ENCODE data around the gene RAB7A.

RAB7A gene

GRCh38 chr3:128794770-128795649 is 69.0 kb downstream of the RAB7A start:
- Histone ChIP-seq H3K36me3 (ENCODE audit: control insufficient read depth, insufficient read depth, low read length) (no peaks in the 10 kb centered on the region), H3K4me3 (ENCODE audit: low read depth, low read length) (no peak overlapping the region), H3K9ac (no peak overlapping the region), H3K79me2 (peaks cover 56% of the 10 kb centered on the region), H3K4me1 (peaks cover 19% of the 10 kb centered on the region), H3K9me3 (ENCODE audit: control insufficient read depth, low read length) (no peaks in the 10 kb centered on the region), H2AFZ (no peak overlapping the region), H3K4me2 (ENCODE audit: low read length) (no peak overlapping the region), H3K27me3 (ENCODE audit: control insufficient read depth, insufficient read depth, low read length) (no peaks in the 10 kb centered on the region), H3K27ac (peak overlapping the region; percentile 16)
- peak; percentile 83 for TF ChIP-seq CTCF (IDR thresholded peaks at IDR 0.05)

- H2AFZ ChIP-seq = no peak overlapping the region
- no peaks in the 10 kb centered on the region for H3K27me3 ChIP-seq (ENCODE audit: control insufficient read depth, insufficient read depth, low read length)
- TF ChIP-seq CTCF (IDR thresholded peaks at IDR 0.05) = no peak
- no peaks in the 10 kb centered on the region for H3K9me3 ChIP-seq (ENCODE audit: control insufficient read depth, low read length)
- H3K4me2 ChIP-seq (ENCODE audit: low read length) = no peak overlapping the region
- no peak overlapping the region for H3K4me3 ChIP-seq (ENCODE audit: low read depth, low read length)
- peaks cover 13% of the 10 kb centered on the region for H3K4me1 ChIP-seq
- H3K79me2 ChIP-seq = peaks cover 38% of the 10 kb centered on the region
- no peak overlapping the region for H3K9ac ChIP-seq
- no peak overlapping the region for H3K27ac ChIP-seq
- H3K36me3 ChIP-seq (ENCODE audit: control insufficient read depth, insufficient read depth, low read length) = no peaks in the 10 kb centered on the region
Observed at GRCh38 chr3:128799653-128800052, 73.7 kb downstream of the RAB7A start.

- H3K9ac ChIP-seq = no peak overlapping the region
- H3K79me2 ChIP-seq = peaks cover 41% of the 10 kb centered on the region
- no peak overlapping the region for H3K27ac ChIP-seq
- H3K4me3 ChIP-seq (ENCODE audit: low read depth, low read length) = no peak overlapping the region
- no peak for TF ChIP-seq CTCF (IDR thresholded peaks at IDR 0.05)
- H2AFZ ChIP-seq = no peak overlapping the region
- peaks cover 14% of the 10 kb centered on the region for H3K4me1 ChIP-seq
- H3K4me2 ChIP-seq (ENCODE audit: low read length) = no peak overlapping the region
- no peaks in the 10 kb centered on the region for H3K9me3 ChIP-seq (ENCODE audit: control insufficient read depth, low read length)
- no peaks in the 10 kb centered on the region for H3K27me3 ChIP-seq (ENCODE audit: control insufficient read depth, insufficient read depth, low read length)
- H3K36me3 ChIP-seq (ENCODE audit: control insufficient read depth, insufficient read depth, low read length) = no peaks in the 10 kb centered on the region
Observed at GRCh38 chr3:128800241-128801187, 74.5 kb downstream of the RAB7A start.

DNA sequence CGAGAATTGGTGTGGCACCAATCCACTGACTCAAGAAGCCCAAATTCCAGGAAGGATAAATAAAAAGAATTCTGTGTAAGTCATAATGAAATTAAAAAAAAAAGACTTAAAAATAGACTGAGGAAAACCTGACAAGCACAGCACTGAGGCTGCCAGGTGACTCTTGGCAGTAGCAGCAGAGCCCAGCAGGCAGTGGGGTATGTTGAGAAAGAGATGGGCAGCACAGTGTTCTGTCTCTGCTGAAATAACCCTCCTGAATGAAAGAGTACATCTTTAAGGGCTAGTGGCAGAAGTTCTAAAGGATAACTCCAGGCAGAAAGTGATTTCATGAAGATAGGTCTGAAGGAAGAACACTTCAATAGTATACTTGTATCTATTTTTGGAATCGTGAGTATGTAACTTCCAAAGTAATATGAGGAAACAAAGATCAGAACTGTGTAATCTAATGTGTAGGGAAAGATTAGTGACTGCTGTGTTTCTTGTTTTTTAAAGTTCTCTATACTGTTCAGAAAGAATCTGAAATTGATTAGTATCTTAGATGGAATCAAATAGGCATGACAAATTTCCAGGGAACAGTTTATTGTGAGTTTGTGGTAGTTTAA is 75.9 kb downstream of the RAB7A start:
- Histone ChIP-seq H3K36me3 (ENCODE audit: control insufficient read depth, insufficient read depth, low read length) (no peaks in the 10 kb centered on the region), H3K27me3 (ENCODE audit: control insufficient read depth, insufficient read depth, low read length) (no peaks in the 10 kb centered on the region), H3K4me3 (ENCODE audit: low read depth, low read length) (no peak overlapping the region), H2AFZ (no peak overlapping the region), H3K4me2 (ENCODE audit: low read length) (no peak overlapping the region), H3K9me3 (ENCODE audit: control insufficient read depth, low read length) (no peaks in the 10 kb centered on the region), H3K27ac (no peak overlapping the region), H3K9ac (no peak overlapping the region), H3K4me1 (peaks cover 14% of the 10 kb centered on the region), H3K79me2 (peaks cover 40% of the 10 kb centered on the region)
- no peak for TF ChIP-seq CTCF (IDR thresholded peaks at IDR 0.05)

Data from parathyroid adenoma (tissue), 2 donors.